ENCODE data around the gene MSRB3.

DNA sequence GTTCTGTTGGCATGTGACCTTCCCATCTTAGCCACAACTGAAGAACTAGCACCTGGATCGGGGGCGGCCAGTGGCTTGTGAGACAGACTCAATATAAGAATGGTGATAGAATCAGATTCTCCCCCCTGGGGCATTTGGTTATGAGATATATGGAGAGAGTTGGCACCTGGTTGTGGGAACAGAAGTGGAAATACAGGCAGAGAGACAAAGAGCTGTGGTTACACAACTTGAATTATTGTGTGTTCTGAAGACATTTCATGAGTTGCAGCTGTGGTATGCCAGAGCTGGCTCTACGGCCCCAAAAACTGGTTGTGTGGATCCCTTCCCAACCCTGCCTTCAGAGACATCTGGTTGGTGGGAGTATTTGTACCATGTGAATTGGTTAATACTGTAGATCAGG, 2.9 kb upstream of the MSRB3 start:
- TF ChIP-seq, protein P1, sequence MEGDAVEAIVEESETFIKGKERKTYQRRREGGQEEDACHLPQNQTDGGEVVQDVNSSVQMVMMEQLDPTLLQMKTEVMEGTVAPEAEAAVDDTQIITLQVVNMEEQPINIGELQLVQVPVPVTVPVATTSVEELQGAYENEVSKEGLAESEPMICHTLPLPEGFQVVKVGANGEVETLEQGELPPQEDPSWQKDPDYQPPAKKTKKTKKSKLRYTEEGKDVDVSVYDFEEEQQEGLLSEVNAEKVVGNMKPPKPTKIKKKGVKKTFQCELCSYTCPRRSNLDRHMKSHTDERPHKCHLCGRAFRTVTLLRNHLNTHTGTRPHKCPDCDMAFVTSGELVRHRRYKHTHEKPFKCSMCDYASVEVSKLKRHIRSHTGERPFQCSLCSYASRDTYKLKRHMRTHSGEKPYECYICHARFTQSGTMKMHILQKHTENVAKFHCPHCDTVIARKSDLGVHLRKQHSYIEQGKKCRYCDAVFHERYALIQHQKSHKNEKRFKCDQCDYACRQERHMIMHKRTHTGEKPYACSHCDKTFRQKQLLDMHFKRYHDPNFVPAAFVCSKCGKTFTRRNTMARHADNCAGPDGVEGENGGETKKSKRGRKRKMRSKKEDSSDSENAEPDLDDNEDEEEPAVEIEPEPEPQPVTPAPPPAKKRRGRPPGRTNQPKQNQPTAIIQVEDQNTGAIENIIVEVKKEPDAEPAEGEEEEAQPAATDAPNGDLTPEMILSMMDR (IDR thresholded peaks at IDR 0.05; ENCODE audit: poor library complexity): no peak
- no peak for TF ChIP-seq EZH2 (IDR thresholded peaks at IDR 0.05; ENCODE audit: borderline replicate concordance)

All from hepatocyte (in vitro differentiated cells).